ENCODE measurements around the gene POM121C. TPM values are rescaled to one million over a fixed set of nuclear protein-coding genes. Genes with fewer than 3 reads are reported as not detected.
A peak's percentile ranks its signal among the peaks of the same experiment; 100 is the strongest.
"Not testable (repeated sequence)": the region's sequence is repeated elsewhere in the genome, so short reads cannot be mapped to it uniquely, and the experiment has no call there.

The POM121C gene
- total and polyA plus RNA-seq, 2 of the 4 experiments (the other 2 are of a cell fraction), result 6.1 to 18.3 TPM

DNA sequence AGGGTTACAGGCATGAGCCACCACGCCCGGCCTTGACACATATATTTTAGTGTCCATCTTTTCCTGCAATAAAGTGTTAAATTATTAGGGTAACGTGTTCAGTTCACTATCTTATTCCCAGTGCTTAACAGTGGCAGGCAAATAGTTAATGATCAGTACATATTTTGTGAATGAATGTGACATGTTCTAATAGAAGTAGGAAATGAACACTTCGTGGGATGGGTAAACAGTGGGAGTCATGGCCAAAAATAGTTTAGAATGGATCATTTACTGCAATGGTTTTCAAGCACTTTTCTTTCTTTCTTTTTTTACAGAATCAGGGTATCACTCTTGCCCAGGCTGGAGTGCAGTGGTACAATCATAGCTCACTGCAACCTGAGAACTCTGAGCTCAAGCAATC, 15.9 kb downstream of the POM121C start:
- H3K4me1 ChIP-seq (ENCODE audit: control insufficient read depth, insufficient read depth, low read length); H2AK9ac ChIP-seq (replicated peaks; ENCODE audit: low read depth, low read length, poor library complexity); in situ Hi-C loops (cut with MboI; ENCODE audit: low sequenced_read_pairs); H2BK5ac ChIP-seq (ENCODE audit: low read depth, low read length, poor library complexity, severe bottlenecking); H3K56ac ChIP-seq (ENCODE audit: extremely low read depth, insufficient read depth, low read length); H3K9ac ChIP-seq (ENCODE audit: low read depth, low read length); H2BK15ac ChIP-seq (ENCODE audit: low read depth, low read length); H3K9me1 ChIP-seq (ENCODE audit: insufficient read depth, low read length); intact Hi-C loops (cut with micrococcal nuclease); H3K27me3 ChIP-seq (ENCODE audit: control insufficient read depth, insufficient read depth, low read length); H3K14ac ChIP-seq (replicated peaks; ENCODE audit: low read depth, low read length); POLR2A ChIA-PET (ENCODE audit: unreplicated experiment); H3K79me1 ChIP-seq (ENCODE audit: low read depth in 1 of 2, low read length in 2 of 2); H3K23ac ChIP-seq (ENCODE audit: low read depth, low read length); H4K20me1 ChIP-seq (ENCODE audit: insufficient read depth, low read length); H3K4me2 ChIP-seq (ENCODE audit: low read depth, low read length); H4K5ac ChIP-seq (ENCODE audit: low read depth, low read length); H4K8ac ChIP-seq (ENCODE audit: low read depth in 2 of 2, low read length in 2 of 2); dilution Hi-C loops (cut with HindIII; ENCODE audit: low sequenced_read_pairs, unreplicated experiment); DNase-seq; H2AFZ ChIP-seq (replicated peaks; ENCODE audit: low read length, poor library complexity); H3K18ac ChIP-seq (ENCODE audit: low read depth, low read length); H4K91ac ChIP-seq (ENCODE audit: insufficient read depth, low read depth, low read length); CTCF ChIA-PET; H3K9me3 ChIP-seq (ENCODE audit: control insufficient read depth, insufficient read depth, low read length); H2AK5ac ChIP-seq (ENCODE audit: low read depth, low read length); H3K4me3 ChIP-seq (ENCODE audit: insufficient read depth, low read depth, low read length); H2BK120ac ChIP-seq (ENCODE audit: low read depth, low read length); H3K4ac ChIP-seq (ENCODE audit: low read depth, low read length); H3K27ac ChIP-seq (ENCODE audit: insufficient read depth, low read length); BruUV-seq (replicated peaks); H2BK20ac ChIP-seq (ENCODE audit: low read depth, low read length): not testable (repeated sequence)
- peaks cover 24% of the 10 kb centered on the region for H3K36me3 ChIP-seq (ENCODE audit: control insufficient read depth, insufficient read depth, low read length)
- peak; percentile 75 for ATAC-seq (ENCODE audit: low read depth)
- no CpG with 5 or more reads among the region's 4 CpGs for WGBS, 2 experiments (ENCODE audit: extremely low coverage in 2 of 2, insufficient read length in 1 of 2)

DNA sequence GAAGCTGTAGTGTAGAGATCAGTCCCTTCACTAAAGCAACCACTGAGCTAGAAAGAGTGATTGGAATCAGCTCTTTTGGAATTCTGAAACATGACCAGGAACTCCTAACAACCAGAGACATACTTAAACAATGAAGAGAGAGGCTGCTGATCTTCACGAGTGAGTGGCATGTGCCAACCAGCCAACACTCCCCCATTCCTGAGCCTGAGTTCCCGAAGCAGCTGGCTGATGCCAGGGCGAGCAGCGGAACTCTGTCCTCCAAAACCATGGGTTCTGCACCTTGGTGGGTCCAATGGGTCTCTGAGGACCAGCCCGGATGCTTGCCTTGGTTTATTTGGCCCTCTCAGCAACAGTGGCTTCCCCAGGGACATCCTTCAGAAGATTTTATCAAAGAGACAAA, 25.6 kb downstream of the POM121C start:
- H3K18ac ChIP-seq (ENCODE audit: low read depth, low read length); in situ Hi-C loops (cut with MboI; ENCODE audit: low sequenced_read_pairs); H3K27me3 ChIP-seq (ENCODE audit: control insufficient read depth, insufficient read depth, low read length); dilution Hi-C loops (cut with HindIII; ENCODE audit: low sequenced_read_pairs, unreplicated experiment); CTCF ChIA-PET; H2AK9ac ChIP-seq (replicated peaks; ENCODE audit: low read depth, low read length, poor library complexity); H3K4ac ChIP-seq (ENCODE audit: low read depth, low read length); H3K9me1 ChIP-seq (ENCODE audit: insufficient read depth, low read length); H3K27ac ChIP-seq (ENCODE audit: insufficient read depth, low read length); DNase-seq; H3K4me3 ChIP-seq (ENCODE audit: insufficient read depth, low read depth, low read length); ATAC-seq (ENCODE audit: low read depth); H3K36me3 ChIP-seq (ENCODE audit: control insufficient read depth, insufficient read depth, low read length); intact Hi-C loops (cut with micrococcal nuclease); POLR2A ChIA-PET (ENCODE audit: unreplicated experiment); H2BK120ac ChIP-seq (ENCODE audit: low read depth, low read length); H3K79me1 ChIP-seq (ENCODE audit: low read depth in 1 of 2, low read length in 2 of 2); H4K91ac ChIP-seq (ENCODE audit: insufficient read depth, low read depth, low read length); H3K56ac ChIP-seq (ENCODE audit: extremely low read depth, insufficient read depth, low read length); H3K4me1 ChIP-seq (ENCODE audit: control insufficient read depth, insufficient read depth, low read length); H2BK5ac ChIP-seq (ENCODE audit: low read depth, low read length, poor library complexity, severe bottlenecking); H3K9ac ChIP-seq (ENCODE audit: low read depth, low read length); H4K8ac ChIP-seq (ENCODE audit: low read depth in 2 of 2, low read length in 2 of 2); H3K23ac ChIP-seq (ENCODE audit: low read depth, low read length); H2AFZ ChIP-seq (replicated peaks; ENCODE audit: low read length, poor library complexity); H3K4me2 ChIP-seq (ENCODE audit: low read depth, low read length); H3K9me3 ChIP-seq (ENCODE audit: control insufficient read depth, insufficient read depth, low read length); H2BK15ac ChIP-seq (ENCODE audit: low read depth, low read length); H3K14ac ChIP-seq (replicated peaks; ENCODE audit: low read depth, low read length); H2BK20ac ChIP-seq (ENCODE audit: low read depth, low read length); H2AK5ac ChIP-seq (ENCODE audit: low read depth, low read length); H4K20me1 ChIP-seq (ENCODE audit: insufficient read depth, low read length); H4K5ac ChIP-seq (ENCODE audit: low read depth, low read length); BruUV-seq (replicated peaks): not testable (repeated sequence)
- no CpG with 5 or more reads among the region's 5 CpGs for WGBS, 2 experiments (ENCODE audit: extremely low coverage in 2 of 2, insufficient read length in 1 of 2)
